H9 (cell line): ENCODE data around the gene FANCI. TPM values are rescaled to one million over a fixed set of nuclear protein-coding genes. Genes with fewer than 3 reads are reported as not detected.

Experiments
- DNase-seq: peaks from one replicate; pipeline ENCODE4 v3.0.0-alpha.2; 2017
- H2AFZ ChIP-seq: one replicate; pipeline ENCODE4 v1.6.1; 2013; ENCODE audit warnings: mild to moderate bottlenecking, low read length, control low read depth, moderate library complexity
- H2AK5ac ChIP-seq: 2 replicates; pipeline ENCODE4 v1.6.1; 2013; ENCODE audit warnings: low read length, control low read depth, mixed read lengths; ENCODE audit not compliant: insufficient read length
- H2BK120ac ChIP-seq: one replicate; pipeline ENCODE4 v1.6.1; 2013; ENCODE audit warnings: low read depth, mild to moderate bottlenecking, low read length, control low read depth, inconsistent platforms; ENCODE audit not compliant: poor library complexity, severe bottlenecking
- H2BK12ac ChIP-seq: 2 replicates; pipeline ENCODE4 v1.6.1; 2013; ENCODE audit warnings: low read length, control low read depth, mixed read lengths, low read depth; ENCODE audit not compliant: insufficient read length
- H2BK15ac ChIP-seq: 2 replicates; pipeline ENCODE4 v1.6.1; 2013; ENCODE audit warnings: low read depth, low read length, control low read depth
- H2BK20ac ChIP-seq: one replicate; pipeline ENCODE4 v1.6.1; 2013; ENCODE audit warnings: low read depth, mild to moderate bottlenecking, low read length, control low read depth, inconsistent platforms; ENCODE audit not compliant: poor library complexity, severe bottlenecking
- H2BK5ac ChIP-seq: 2 replicates; pipeline ENCODE4 v1.6.1; 2013; ENCODE audit warnings: low read length, control low read depth, mixed read lengths; ENCODE audit not compliant: insufficient read length
- H3K14ac ChIP-seq: 2 replicates; pipeline ENCODE4 v1.6.1; 2013; ENCODE audit warnings: low read length, control low read depth; ENCODE audit not compliant: insufficient read depth
- H3K18ac ChIP-seq: 2 replicates; pipeline ENCODE4 v1.6.1; 2013; ENCODE audit warnings: low read depth, mild to moderate bottlenecking, mixed read lengths, low read length, control low read depth; ENCODE audit not compliant: insufficient read length
- H3K23ac ChIP-seq: 2 replicates; pipeline ENCODE4 v1.6.1; 2013; ENCODE audit warnings: low read length, control low read depth, mixed read lengths, low read depth; ENCODE audit not compliant: insufficient read length
- H3K23me2 ChIP-seq: 2 replicates; pipeline ENCODE4 v1.6.1; 2013; ENCODE audit warnings: low read depth, mild to moderate bottlenecking, mixed read lengths, low read length, control low read depth; ENCODE audit not compliant: insufficient read length, poor library complexity, severe bottlenecking
- H3K27ac ChIP-seq: 2 replicates; pipeline ENCODE4 v1.5.1; 2013; ENCODE audit warnings: low read length, control low read depth, mixed read lengths, low read depth; ENCODE audit not compliant: insufficient read length
- H3K27me3 ChIP-seq: 2 replicates; pipeline ENCODE4 v1.6.1; 2013; ENCODE audit warnings: low read length, control low read depth, inconsistent platforms; ENCODE audit not compliant: insufficient read depth
- H3K4ac ChIP-seq: 2 replicates; pipeline ENCODE4 v1.6.1; 2013; ENCODE audit warnings: low read depth, mild to moderate bottlenecking, control low read depth, inconsistent platforms, low read length, moderate library complexity
- H3K4me1 ChIP-seq: 2 replicates; pipeline ENCODE4 v1.6.1; 2013; ENCODE audit warnings: low read length, control low read depth, inconsistent platforms; ENCODE audit not compliant: insufficient read depth
- H3K4me2 ChIP-seq: 2 replicates; pipeline ENCODE4 v1.6.1; 2013; ENCODE audit warnings: low read length, control low read depth, mixed read lengths; ENCODE audit not compliant: insufficient read length, insufficient read depth
- H3K56ac ChIP-seq: 2 replicates; pipeline ENCODE4 v1.6.1; 2013; ENCODE audit warnings: low read depth, mild to moderate bottlenecking, mixed read lengths, low read length, control low read depth; ENCODE audit not compliant: insufficient read length
- H3K79me1 ChIP-seq: 2 replicates; pipeline ENCODE4 v1.6.1; 2013; ENCODE audit warnings: low read depth, mild to moderate bottlenecking, moderate library complexity, low read length, control low read depth, inconsistent platforms; ENCODE audit not compliant: insufficient read depth, poor library complexity, severe bottlenecking
- H3K79me2 ChIP-seq: 2 replicates; pipeline ENCODE4 v1.6.1; 2013; ENCODE audit warnings: low read length, control low read depth, inconsistent platforms; ENCODE audit not compliant: insufficient read depth
- H3K9ac ChIP-seq: 2 replicates; pipeline ENCODE4 v1.6.1; 2013; ENCODE audit warnings: low read length, control low read depth, mixed read lengths; ENCODE audit not compliant: insufficient read length; ENCODE audit errors: extremely low read depth
- H3K9me3 ChIP-seq: one replicate; pipeline ENCODE4 v1.6.1; 2013; ENCODE audit warnings: low read depth, low read length, inconsistent platforms; ENCODE audit not compliant: control insufficient read depth
- H3T11ph ChIP-seq: one replicate; pipeline ENCODE4 v1.6.1; 2013; ENCODE audit warnings: mild to moderate bottlenecking, low read length, control low read depth, inconsistent platforms
- H4K20me1 ChIP-seq: one replicate; pipeline ENCODE4 v1.6.1; 2013; ENCODE audit not compliant: control insufficient read depth, insufficient read length, insufficient read depth
- H4K5ac ChIP-seq: 2 replicates; pipeline ENCODE4 v1.6.1; 2013; ENCODE audit warnings: low read depth, mild to moderate bottlenecking, mixed read lengths, low read length, control low read depth; ENCODE audit not compliant: insufficient read length
- H4K8ac ChIP-seq: replicated peaks from 2 replicates; pipeline ENCODE4 v1.6.1; 2013; ENCODE audit warnings: low read length, control low read depth, mixed read lengths, low read depth; ENCODE audit not compliant: insufficient read length
- H4K91ac ChIP-seq: 2 replicates; pipeline ENCODE4 v1.6.1; 2013; ENCODE audit warnings: low read depth, mild to moderate bottlenecking, moderate library complexity, mixed read lengths, low read length, control low read depth; ENCODE audit not compliant: insufficient read length
- H3K27ac Mint-ChIP-seq, 3 experiments: 2 replicates in 2 of 3; 3 replicates in 1 of 3; pipeline ENCODE4 v1.8.0; 2020 to 2021; ENCODE audit warnings: mixed read lengths in 3 of 3, mild to moderate bottlenecking in 1 of 3, moderate library complexity in 1 of 3
- H3K27me3 Mint-ChIP-seq: 2 replicates; pipeline ENCODE4 v1.8.0; 2021; ENCODE audit warnings: low read depth, mild to moderate bottlenecking, moderate library complexity, mixed read lengths
- H3K36me3 Mint-ChIP-seq, 3 experiments: 2 replicates in 2 of 3; 3 replicates in 1 of 3; pipeline ENCODE4 v1.8.0; 2020 to 2021; ENCODE audit warnings: low read depth in 3 of 3, mixed read lengths in 3 of 3; ENCODE audit not compliant: insufficient read depth in 1 of 3
- H3K4me1 Mint-ChIP-seq, 2 experiments: 2 replicates each; pipeline ENCODE4 v1.8.0; 2020; ENCODE audit warnings: mixed read lengths in 2 of 2
- H3K4me3 Mint-ChIP-seq, 2 experiments: 2 replicates in 1 of 2; 3 replicates in 1 of 2; pipeline ENCODE4 v1.8.0; 2020 to 2021; ENCODE audit warnings: mild to moderate bottlenecking in 2 of 2, mixed read lengths in 2 of 2, moderate library complexity in 1 of 2
- H3K9me3 Mint-ChIP-seq, 2 experiments: 2 replicates in 1 of 2; 3 replicates in 1 of 2; pipeline ENCODE4 v1.8.0; 2020; ENCODE audit warnings: mild to moderate bottlenecking in 2 of 2, mixed read lengths in 2 of 2, moderate library complexity in 1 of 2
- WGBS: extraction: QIAGEN DNeasy Blood & Tissue Kit; methylation state at CpG from one replicate; pipeline ENCODE4 v1.1.7; 2013; ENCODE audit warnings: missing lambda C conversion rate, low lambda C conversion rate, mixed read lengths; ENCODE audit not compliant: insufficient read length; ENCODE audit errors: extremely low coverage; 5-methylcytosine and 5-hydroxymethylcytosine counted together
- total RNA-seq: library from RNA; stranded (reverse); gene quantifications from 2 replicates; pipeline ENCODE4 v1.2.1, GENCODE V29; 2021
- TF ChIP-seq, protein P1 (sequence below): fragments of 200-600 bp; sonication (generic); conservative IDR thresholded peaks from 3 replicates; pipeline ENCODE4 v1.8.0; 2021; ENCODE audit warnings: antibody characterized with exemption, mild to moderate bottlenecking

The FANCI gene
- total RNA-seq, 1 experiment from 2014 or later: 106 TPM

DNA sequence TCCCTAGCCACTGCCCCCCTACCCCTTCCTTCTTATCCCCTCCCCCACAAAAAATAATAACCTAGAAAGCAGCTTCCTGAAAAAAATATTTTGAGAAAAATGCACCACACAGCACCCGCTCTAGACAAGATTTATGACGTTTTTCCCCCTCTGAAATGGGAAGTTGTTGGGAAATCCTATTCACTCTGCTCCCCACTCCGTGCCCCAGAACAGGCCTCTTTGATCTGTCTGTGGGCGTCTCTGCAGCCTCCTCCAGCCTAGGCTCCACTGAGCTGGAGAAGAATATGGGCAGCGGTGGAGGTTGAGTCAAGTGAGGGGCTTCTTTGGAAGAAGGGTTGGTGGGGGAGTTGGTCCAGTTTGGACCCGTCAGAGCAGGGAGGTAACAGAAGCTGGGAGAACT, 119.4 kb downstream of the FANCI start:
- H3K27me3 ChIP-seq: peaks cover 95% of the 10 kb centered on the region
- no peak overlapping the region for H3K4me2 ChIP-seq
- WGBS: no CpG with 5 or more reads among the region's 6 CpGs
- no peak overlapping the region for H2AK5ac ChIP-seq
- no peak overlapping the region for H2BK12ac ChIP-seq
- H4K91ac ChIP-seq: no peak overlapping the region
- H3K27me3 Mint-ChIP-seq: peaks cover 100% of the 10 kb centered on the region
- no peak overlapping the region for H2BK5ac ChIP-seq
- H3K9me3 ChIP-seq: no peaks in the 10 kb centered on the region
- no peaks in the 10 kb centered on the region for H3K36me3 Mint-ChIP-seq
- H3K4me3 Mint-ChIP-seq: peak overlapping the region in 1 of 2 experiments; percentile 66; a peak in 1 of 5 replicates
- H2BK120ac ChIP-seq: no peak overlapping the region
- no peaks in the 10 kb centered on the region for H4K20me1 ChIP-seq
- H3K14ac ChIP-seq: no peak overlapping the region
- H3K27ac Mint-ChIP-seq: no peak overlapping the region
- H3K4ac ChIP-seq: no peak overlapping the region
- H2BK20ac ChIP-seq: no peak overlapping the region
- no peaks in the 10 kb centered on the region for H3K79me2 ChIP-seq
- H3K56ac ChIP-seq: no peak overlapping the region
- H2BK15ac ChIP-seq: no peak overlapping the region
- no peak overlapping the region for H3K18ac ChIP-seq
- H2AFZ ChIP-seq: no peak overlapping the region
- H3T11ph ChIP-seq: no peak overlapping the region
- no peak overlapping the region for H4K8ac ChIP-seq
- H3K9me3 Mint-ChIP-seq: peaks cover 7 to 8% of the 10 kb centered on the region in 2 experiments; a peak in 3 of 5 replicates
- no peak overlapping the region for H3K23ac ChIP-seq
- no peaks in the 10 kb centered on the region for H3K23me2 ChIP-seq
- H3K4me1 Mint-ChIP-seq: peaks cover 21 to 27% of the 10 kb centered on the region in 2 experiments
- no peak overlapping the region for H4K5ac ChIP-seq
- no peak overlapping the region for H3K27ac ChIP-seq
- TF ChIP-seq, protein P1, sequence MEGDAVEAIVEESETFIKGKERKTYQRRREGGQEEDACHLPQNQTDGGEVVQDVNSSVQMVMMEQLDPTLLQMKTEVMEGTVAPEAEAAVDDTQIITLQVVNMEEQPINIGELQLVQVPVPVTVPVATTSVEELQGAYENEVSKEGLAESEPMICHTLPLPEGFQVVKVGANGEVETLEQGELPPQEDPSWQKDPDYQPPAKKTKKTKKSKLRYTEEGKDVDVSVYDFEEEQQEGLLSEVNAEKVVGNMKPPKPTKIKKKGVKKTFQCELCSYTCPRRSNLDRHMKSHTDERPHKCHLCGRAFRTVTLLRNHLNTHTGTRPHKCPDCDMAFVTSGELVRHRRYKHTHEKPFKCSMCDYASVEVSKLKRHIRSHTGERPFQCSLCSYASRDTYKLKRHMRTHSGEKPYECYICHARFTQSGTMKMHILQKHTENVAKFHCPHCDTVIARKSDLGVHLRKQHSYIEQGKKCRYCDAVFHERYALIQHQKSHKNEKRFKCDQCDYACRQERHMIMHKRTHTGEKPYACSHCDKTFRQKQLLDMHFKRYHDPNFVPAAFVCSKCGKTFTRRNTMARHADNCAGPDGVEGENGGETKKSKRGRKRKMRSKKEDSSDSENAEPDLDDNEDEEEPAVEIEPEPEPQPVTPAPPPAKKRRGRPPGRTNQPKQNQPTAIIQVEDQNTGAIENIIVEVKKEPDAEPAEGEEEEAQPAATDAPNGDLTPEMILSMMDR: no peak
- no peak overlapping the region for H3K9ac ChIP-seq
- H3K79me1 ChIP-seq: no peaks in the 10 kb centered on the region
- DNase-seq: no peak
- H3K4me1 ChIP-seq: no peaks in the 10 kb centered on the region
